PFSK-1 (cell line): ENCODE data around the gene TMEM223.
A peak's percentile ranks its signal among the peaks of the same experiment; 100 is the strongest.

Experiments
- POLR2AphosphoS5 ChIP-seq: IDR thresholded peaks from 2 replicates; pipeline ENCODE4 v1.6.1; 2012; ENCODE audit warnings: low read depth, mild to moderate bottlenecking, control low read depth, low read length, moderate library complexity
- SIN3A ChIP-seq: IDR thresholded peaks from 2 replicates; pipeline ENCODE4 v1.6.1; 2012; ENCODE audit warnings: mild to moderate bottlenecking, low read length, moderate library complexity, borderline replicate concordance; ENCODE audit not compliant: insufficient read depth

GRCh38 chr11:62753736-62754603, 37.8 kb downstream of the TMEM223 start, which contains the start of gene ZBTB3:
- TF ChIP-seq POLR2AphosphoS5, result peak; percentile 94
- TF ChIP-seq SIN3A, result no peak
